OCI-LY7 (cell line): ENCODE measurements around the gene SLC25A24.
"Not testable (repeated sequence)": the region's sequence is repeated elsewhere in the genome, so short reads cannot be mapped to it uniquely, and the experiment has no call there.

ENCODE experiments used
- EZH2phosphoT487 ChIP-seq: fragments of 200-600 bp; sonication (generic); IDR thresholded peaks from 2 replicates; pipeline ENCODE4 v1.6.1; 2018; ENCODE audit warnings: low read depth, borderline replicate concordance, mild to moderate bottlenecking, mixed run types, antibody characterized with exemption, low read length, moderate library complexity, mixed read lengths
- TF ChIP-seq, protein P1 (sequence below): fragments of 200-600 bp; sonication (generic); conservative IDR thresholded peaks from 2 replicates; pipeline ENCODE4 v1.5.1; 2014; ENCODE audit warnings: mild to moderate bottlenecking, antibody characterized with exemption, low read length, moderate library complexity, mixed read lengths

DNA sequence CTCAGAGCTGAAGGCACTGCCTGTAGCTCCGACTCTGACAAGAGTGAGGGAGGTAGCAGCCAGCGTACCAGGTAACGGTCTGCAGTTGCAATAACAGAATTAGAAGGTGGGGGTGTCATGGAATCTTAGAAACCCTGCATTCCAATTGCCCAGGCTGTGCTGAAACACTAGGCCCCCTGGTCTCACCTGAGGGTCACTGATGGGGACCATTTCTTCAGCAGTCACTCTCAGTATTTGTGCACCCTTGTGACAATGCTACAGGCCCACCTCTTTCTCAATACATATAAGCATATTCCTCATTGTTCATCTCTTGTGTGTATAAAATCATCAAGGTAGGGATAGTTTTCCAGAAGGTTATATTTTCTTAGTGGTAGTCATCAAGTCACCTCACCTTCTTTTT lies 43.8 kb upstream of the SLC25A24 start, which contains the start of gene NBPF4:
- TF ChIP-seq, protein P1, sequence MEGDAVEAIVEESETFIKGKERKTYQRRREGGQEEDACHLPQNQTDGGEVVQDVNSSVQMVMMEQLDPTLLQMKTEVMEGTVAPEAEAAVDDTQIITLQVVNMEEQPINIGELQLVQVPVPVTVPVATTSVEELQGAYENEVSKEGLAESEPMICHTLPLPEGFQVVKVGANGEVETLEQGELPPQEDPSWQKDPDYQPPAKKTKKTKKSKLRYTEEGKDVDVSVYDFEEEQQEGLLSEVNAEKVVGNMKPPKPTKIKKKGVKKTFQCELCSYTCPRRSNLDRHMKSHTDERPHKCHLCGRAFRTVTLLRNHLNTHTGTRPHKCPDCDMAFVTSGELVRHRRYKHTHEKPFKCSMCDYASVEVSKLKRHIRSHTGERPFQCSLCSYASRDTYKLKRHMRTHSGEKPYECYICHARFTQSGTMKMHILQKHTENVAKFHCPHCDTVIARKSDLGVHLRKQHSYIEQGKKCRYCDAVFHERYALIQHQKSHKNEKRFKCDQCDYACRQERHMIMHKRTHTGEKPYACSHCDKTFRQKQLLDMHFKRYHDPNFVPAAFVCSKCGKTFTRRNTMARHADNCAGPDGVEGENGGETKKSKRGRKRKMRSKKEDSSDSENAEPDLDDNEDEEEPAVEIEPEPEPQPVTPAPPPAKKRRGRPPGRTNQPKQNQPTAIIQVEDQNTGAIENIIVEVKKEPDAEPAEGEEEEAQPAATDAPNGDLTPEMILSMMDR: not testable (repeated sequence)
- not testable (repeated sequence) for TF ChIP-seq EZH2phosphoT487
